GM03348 (cell line): ENCODE data around the gene ANKRD1.
"Not testable (repeated sequence)": the region's sequence is repeated elsewhere in the genome, so short reads cannot be mapped to it uniquely, and the experiment has no call there.

Experiments
- DNase-seq: peaks from one replicate; pipeline ENCODE4 v3.0.0; 2012; ENCODE audit warnings: low spot score

ANKRD1 gene

GRCh38 chr10:90920986-90921666 is at the start of gene ANKRD1:
TSS of gene ANKRD1 (minus strand) at chr10:90921087. CDS start at chr10:90921027, 60 bp downstream.
- peak; percentile 79 for DNase-seq

- DNase-seq = peak; percentile 74
Measured at GRCh38 chr10:90969947-90970673, 49.2 kb upstream of the ANKRD1 start.

- no peak for DNase-seq
Measured at GRCh38 chr10:90969121-90969534, 48.2 kb upstream of the ANKRD1 start.

GRCh38 chr10:90968328-90969081 is 47.6 kb upstream of the ANKRD1 start:
- peak; percentile 79 for DNase-seq

- DNase-seq = no peak
Measured at GRCh38 chr10:90967865-90968264, 47.0 kb upstream of the ANKRD1 start.

GRCh38 chr10:90966146-90966545 is 45.3 kb upstream of the ANKRD1 start:
- DNase-seq = no peak

GRCh38 chr10:90965720-90966119 is 44.8 kb upstream of the ANKRD1 start:
- DNase-seq = no peak

GRCh38 chr10:90964781-90965465 is 44.0 kb upstream of the ANKRD1 start:
- DNase-seq = peak; percentile 36

GRCh38 chr10:90963331-90963730 is 42.4 kb upstream of the ANKRD1 start:
- DNase-seq = no peak

- DNase-seq = peak; percentile 63
Measured at GRCh38 chr10:90960355-90960814, 39.5 kb upstream of the ANKRD1 start.

- DNase-seq = no peak
Measured at GRCh38 chr10:90959826-90960225, 38.9 kb upstream of the ANKRD1 start.

- DNase-seq = no peak
Measured at GRCh38 chr10:90958781-90959180, 37.9 kb upstream of the ANKRD1 start.

- DNase-seq = no peak
Measured at GRCh38 chr10:90947030-90947960, 26.4 kb upstream of the ANKRD1 start.

- no peak for DNase-seq
Measured at GRCh38 chr10:90945491-90946070, 24.7 kb upstream of the ANKRD1 start.

GRCh38 chr10:90944749-90945148 is 23.9 kb upstream of the ANKRD1 start:
- no peak for DNase-seq

- not testable (repeated sequence) for DNase-seq
Measured at GRCh38 chr10:90942980-90943379, 22.1 kb upstream of the ANKRD1 start.

- no peak for DNase-seq
Measured at GRCh38 chr10:90939648-90940047, 18.8 kb upstream of the ANKRD1 start.

- DNase-seq = no peak
Measured at GRCh38 chr10:90939116-90939515, 18.2 kb upstream of the ANKRD1 start.

- DNase-seq = no peak
Measured at GRCh38 chr10:90937645-90938258, 16.9 kb upstream of the ANKRD1 start.

- DNase-seq = no peak
Measured at GRCh38 chr10:90936276-90936659, 15.4 kb upstream of the ANKRD1 start.
